GM21515 (cell line): ENCODE results near the gene PCDH8.

ENCODE experiments used
- ATAC-seq: cut with Tn5 transposase; IDR thresholded peaks from one replicate; pipeline ENCODE4 v1.9.1; 2021; ENCODE audit not compliant: unreplicated experiment

The PCDH8 gene

GRCh38 chr13:52815330-52815729, 33.1 kb downstream of the PCDH8 start:
- ATAC-seq: no peak

- ATAC-seq: no peak
Observed at GRCh38 chr13:52812941-52813340, 35.5 kb downstream of the PCDH8 start.

GRCh38 chr13:52811841-52812240, 36.6 kb downstream of the PCDH8 start:
- ATAC-seq: no peak

GRCh38 chr13:52810526-52810925, 37.9 kb downstream of the PCDH8 start:
- no peak for ATAC-seq

- no peak for ATAC-seq
Observed at GRCh38 chr13:52810011-52810410, 38.4 kb downstream of the PCDH8 start.

- peak; percentile 71 for ATAC-seq
Observed at GRCh38 chr13:52809310-52809769, 39.1 kb downstream of the PCDH8 start.

- ATAC-seq: no peak
Observed at GRCh38 chr13:52808842-52809219, 39.6 kb downstream of the PCDH8 start.

GRCh38 chr13:52806029-52806428, 42.4 kb downstream of the PCDH8 start:
- ATAC-seq: no peak

- no peak for ATAC-seq
Observed at GRCh38 chr13:52804202-52804641, 44.2 kb downstream of the PCDH8 start.

GRCh38 chr13:52800856-52801255, 47.6 kb downstream of the PCDH8 start:
- ATAC-seq: no peak

- ATAC-seq: no peak
Observed at GRCh38 chr13:52798770-52799430, 49.5 kb downstream of the PCDH8 start.

- ATAC-seq: no peak
Observed at GRCh38 chr13:52797176-52797575, 51.3 kb downstream of the PCDH8 start.

- no peak for ATAC-seq
Observed at GRCh38 chr13:52794589-52794988, 53.9 kb downstream of the PCDH8 start.

- no peak for ATAC-seq
Observed at GRCh38 chr13:52793515-52794061, 54.9 kb downstream of the PCDH8 start.
